Osteocyte (in vitro differentiated cells): Measurements from ENCODE around the gene DPF1. TPM values are rescaled to one million over a fixed set of nuclear protein-coding genes. Genes with fewer than 3 reads are reported as not detected.

Source experiments
- DNase-seq: peaks from one replicate; pipeline ENCODE4 v3.0.0; 2021; ENCODE audit warnings: mixed read lengths; ENCODE audit not compliant: unreplicated experiment; ENCODE audit errors: extremely low spot score
- H3K27ac Mint-ChIP-seq: one replicate; pipeline ENCODE4 v1.8.0; 2021; ENCODE audit warnings: mild to moderate bottlenecking, mixed read lengths; ENCODE audit not compliant: unreplicated experiment
- H3K27me3 Mint-ChIP-seq: one replicate; pipeline ENCODE4 v1.8.0; 2021; ENCODE audit warnings: mixed read lengths; ENCODE audit not compliant: unreplicated experiment
- H3K36me3 Mint-ChIP-seq: one replicate; pipeline ENCODE4 v1.8.0; 2021; ENCODE audit warnings: mixed read lengths; ENCODE audit not compliant: unreplicated experiment
- H3K4me1 Mint-ChIP-seq: one replicate; pipeline ENCODE4 v1.8.0; 2021; ENCODE audit warnings: mixed read lengths; ENCODE audit not compliant: unreplicated experiment
- H3K4me3 Mint-ChIP-seq: one replicate; pipeline ENCODE4 v1.8.0; 2021; ENCODE audit warnings: mild to moderate bottlenecking, moderate library complexity, mixed read lengths; ENCODE audit not compliant: unreplicated experiment
- H3K9me3 Mint-ChIP-seq: one replicate; pipeline ENCODE4 v1.8.0; 2021; ENCODE audit warnings: mixed read lengths; ENCODE audit not compliant: unreplicated experiment
- total RNA-seq: library from RNA; stranded (reverse); gene quantifications from 2 replicates; pipeline ENCODE4 v1.2.1, GENCODE V29; 2021
- TF ChIP-seq, protein P1 (sequence below): fragments of 200-600 bp; sonication (generic); IDR thresholded peaks from 2 replicates; pipeline ENCODE4 v1.5.0; 2021; ENCODE audit warnings: antibody characterized with exemption, mild to moderate bottlenecking, moderate library complexity

Gene DPF1
- total RNA-seq, 1 donor from 2014 or later, result 2.2 TPM

- DNase-seq, result no peak
- Mint-ChIP-seq H3K27ac (no peak overlapping the region), H3K4me1 (no peaks in the 10 kb centered on the region), H3K27me3 (no peaks in the 10 kb centered on the region), H3K9me3 (no peaks in the 10 kb centered on the region), H3K36me3 (peaks cover 8% of the 10 kb centered on the region), H3K4me3 (no peak overlapping the region)
- TF ChIP-seq, protein P1, sequence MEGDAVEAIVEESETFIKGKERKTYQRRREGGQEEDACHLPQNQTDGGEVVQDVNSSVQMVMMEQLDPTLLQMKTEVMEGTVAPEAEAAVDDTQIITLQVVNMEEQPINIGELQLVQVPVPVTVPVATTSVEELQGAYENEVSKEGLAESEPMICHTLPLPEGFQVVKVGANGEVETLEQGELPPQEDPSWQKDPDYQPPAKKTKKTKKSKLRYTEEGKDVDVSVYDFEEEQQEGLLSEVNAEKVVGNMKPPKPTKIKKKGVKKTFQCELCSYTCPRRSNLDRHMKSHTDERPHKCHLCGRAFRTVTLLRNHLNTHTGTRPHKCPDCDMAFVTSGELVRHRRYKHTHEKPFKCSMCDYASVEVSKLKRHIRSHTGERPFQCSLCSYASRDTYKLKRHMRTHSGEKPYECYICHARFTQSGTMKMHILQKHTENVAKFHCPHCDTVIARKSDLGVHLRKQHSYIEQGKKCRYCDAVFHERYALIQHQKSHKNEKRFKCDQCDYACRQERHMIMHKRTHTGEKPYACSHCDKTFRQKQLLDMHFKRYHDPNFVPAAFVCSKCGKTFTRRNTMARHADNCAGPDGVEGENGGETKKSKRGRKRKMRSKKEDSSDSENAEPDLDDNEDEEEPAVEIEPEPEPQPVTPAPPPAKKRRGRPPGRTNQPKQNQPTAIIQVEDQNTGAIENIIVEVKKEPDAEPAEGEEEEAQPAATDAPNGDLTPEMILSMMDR, result no peak
Observed at GRCh38 chr19:38203197-38203596, 20.8 kb downstream of the DPF1 start.

GRCh38 chr19:38202504-38202903, 21.5 kb downstream of the DPF1 start:
- Mint-ChIP-seq H3K4me3 (no peak overlapping the region), H3K9me3 (no peaks in the 10 kb centered on the region), H3K27me3 (no peaks in the 10 kb centered on the region), H3K27ac (no peak overlapping the region), H3K4me1 (no peaks in the 10 kb centered on the region), H3K36me3 (peaks cover 8% of the 10 kb centered on the region)
- TF ChIP-seq, protein P1, result no peak
- DNase-seq, result no peak

DNA sequence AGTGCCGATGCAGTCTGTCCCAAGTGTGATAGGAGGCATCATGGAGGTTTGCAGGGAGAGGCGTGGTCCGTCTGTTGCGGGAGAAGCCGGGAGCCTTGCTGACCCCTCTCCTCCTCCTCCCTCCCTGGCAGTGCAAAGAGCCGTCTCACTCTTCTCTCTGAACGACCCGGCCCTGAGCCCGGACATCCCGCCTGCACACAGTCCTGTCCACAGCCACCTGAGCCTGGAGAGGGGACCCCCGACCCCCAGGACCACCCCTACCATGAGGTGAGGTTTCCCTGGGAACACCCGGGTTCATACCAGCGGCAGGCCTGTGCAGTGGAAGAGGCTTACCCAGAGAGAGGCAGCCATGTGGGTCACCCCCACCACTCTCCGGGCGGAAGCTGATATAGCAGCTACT, 22.3 kb downstream of the DPF1 start:
- DNase-seq, result no peak
- Mint-ChIP-seq H3K4me3 (no peak overlapping the region), H3K4me1 (no peaks in the 10 kb centered on the region), H3K36me3 (peaks cover 8% of the 10 kb centered on the region), H3K27ac (no peak overlapping the region), H3K9me3 (no peaks in the 10 kb centered on the region), H3K27me3 (no peaks in the 10 kb centered on the region)
- TF ChIP-seq, protein P1, result no peak

DNA sequence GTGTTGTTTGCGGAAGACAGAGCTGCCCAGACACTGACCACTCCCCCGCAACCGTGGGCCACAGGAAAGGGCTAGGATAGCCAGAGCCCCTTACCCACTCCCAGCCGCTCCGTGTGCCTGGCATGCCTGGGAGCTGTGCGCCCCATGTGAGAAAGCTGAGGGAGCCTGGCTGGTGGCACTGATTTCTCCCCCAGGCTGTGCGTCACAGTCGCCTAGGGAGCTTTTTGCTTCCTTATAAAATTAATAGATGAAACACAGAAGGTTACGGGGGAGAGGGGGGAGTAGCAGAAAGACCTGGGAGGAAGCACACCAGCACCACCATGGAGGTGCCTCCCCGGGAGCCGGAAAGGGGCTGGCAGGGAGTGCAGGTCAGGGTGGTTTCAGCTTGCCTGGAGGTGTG, 24.7 kb downstream of the DPF1 start:
- Mint-ChIP-seq H3K9me3 (no peaks in the 10 kb centered on the region), H3K4me1 (no peaks in the 10 kb centered on the region), H3K4me3 (no peak overlapping the region), H3K27me3 (no peaks in the 10 kb centered on the region), H3K36me3 (peaks cover 11% of the 10 kb centered on the region), H3K27ac (no peak overlapping the region)
- TF ChIP-seq, protein P1, result no peak
- no peak for DNase-seq

- TF ChIP-seq, protein P1, result no peak
- H3K4me3 Mint-ChIP-seq, result no peak overlapping the region
Observed at GRCh38 chr19:38197937-38198704, 25.9 kb downstream of the DPF1 start.

More at GRCh38 chr19:38197937-38198704, 25.9 kb downstream of the DPF1 start:
- DNase-seq, result no peak
- Mint-ChIP-seq H3K4me1 (no peaks in the 10 kb centered on the region), H3K27ac (no peak overlapping the region), H3K36me3 (peaks cover 11% of the 10 kb centered on the region), H3K9me3 (no peaks in the 10 kb centered on the region), H3K27me3 (no peaks in the 10 kb centered on the region)
